ENCODE measurements around the gene MAP3K3. TPM values are rescaled to one million over a fixed set of nuclear protein-coding genes. Genes with fewer than 3 reads are reported as not detected.
A peak's percentile ranks its signal among the peaks of the same experiment; 100 is the strongest.

MAP3K3 gene
- total and polyA plus RNA-seq, 2 donors (not counting 3 experiments of a cell fraction or from before 2014, with no cell fraction given), result 56.6 to 81.0 TPM

GRCh38 chr17:63623786-63624530, 1.7 kb downstream of the MAP3K3 start:
- BruUV-seq (replicated peaks), result TSS peak; percentile 23
- Histone ChIP-seq H3K36me3 (ENCODE audit: control insufficient read depth in 2 of 2, extremely low read depth in 1 of 2, insufficient read depth in 2 of 2, low read length in 2 of 2) (no peaks in the 10 kb centered on the region), H3K79me2 (ENCODE audit: control insufficient read depth, insufficient read depth, low read length) (peaks cover 55% of the 10 kb centered on the region), H3K27me3 (ENCODE audit: control insufficient read depth in 2 of 2, insufficient read depth in 2 of 2, low read length in 2 of 2) (no peaks in the 10 kb centered on the region), H4K20me1 (replicated peaks; ENCODE audit: control insufficient read depth, extremely low read depth, insufficient read depth, low read length) (peaks cover 18% of the 10 kb centered on the region), H3K4me1 (ENCODE audit: control insufficient read depth, extremely low read depth, insufficient read depth, low read length) (peaks cover 29% of the 10 kb centered on the region), H2AFZ (ENCODE audit: low read depth, low read length) (no peak overlapping the region), H3K9ac (replicated peaks; ENCODE audit: extremely low read depth, insufficient read depth, low read length) (peak overlapping the region; percentile 84), H3K4me2 (ENCODE audit: insufficient read depth, low read length) (peak overlapping the region; percentile 100), H3K9me1 (replicated peaks; ENCODE audit: control insufficient read depth, extremely low read depth, insufficient read depth, low read length) (no peaks in the 10 kb centered on the region), H3K27ac (ENCODE audit: insufficient read depth, low read depth, low read length) (peak overlapping the region; percentile 42), H3K9me3 (replicated peaks; ENCODE audit: control insufficient read depth, insufficient read depth, low read length) (no peaks in the 10 kb centered on the region), H3K4me3 (replicated peaks in 1 of 3; ENCODE audit: insufficient read depth in 1 of 3, low read depth in 1 of 3, low read length in 3 of 3) (peak overlapping the region; percentile 78 to 97 (median 80))
- POLR2A ChIA-PET, result interaction anchor here (0.7 to 1.0 kb wide), 3 partner anchors 10 to 54 kb away, joined by 3 to 7 read pairs (median 4); no protein-coding TSS in a partner anchor
- intact Hi-C loops (cut with micrococcal nuclease), result loop anchor here (1.0 to 5.0 kb wide), 4 partner anchors 52 to 151 kb away; partner anchors contain the start of genes DDX42 and STRADA
- CTCF ChIA-PET, result interaction anchor here (0.8 to 5.0 kb wide), 8 partner anchors 9 to 199 kb away, joined by 3 to 32 read pairs (median 6); no protein-coding TSS in a partner anchor
- DNase-seq (ENCODE audit: low read depth, low spot score) (peak; percentile 37), FAIRE-seq (no peak)
- TF ChIP-seq EZH2 (IDR thresholded peaks at IDR 0.05; ENCODE audit: borderline replicate concordance, low read depth, low read length, severe bottlenecking) (no peak), POLR2AphosphoS5 (IDR thresholded peaks at IDR 0.05; ENCODE audit: insufficient read depth, low read depth, low read length) (no peak)
- dilution Hi-C loops (cut with MboI; ENCODE audit: extremely low pct_ligation_motif_present, low sequenced_read_pairs), result no loop called here

GRCh38 chr17:63624531-63624880, 2.3 kb downstream of the MAP3K3 start:
- Histone ChIP-seq H3K27me3 (ENCODE audit: control insufficient read depth in 2 of 2, insufficient read depth in 2 of 2, low read length in 2 of 2) (no peaks in the 10 kb centered on the region), H3K36me3 (ENCODE audit: control insufficient read depth in 2 of 2, extremely low read depth in 1 of 2, insufficient read depth in 2 of 2, low read length in 2 of 2) (peaks cover 0 to 2% of the 10 kb centered on the region in 2 experiments), H3K4me3 (replicated peaks in 1 of 3; ENCODE audit: insufficient read depth in 1 of 3, low read depth in 1 of 3, low read length in 3 of 3) (no peak overlapping the region), H3K4me1 (ENCODE audit: control insufficient read depth, extremely low read depth, insufficient read depth, low read length) (peaks cover 33% of the 10 kb centered on the region), H3K9me1 (replicated peaks; ENCODE audit: control insufficient read depth, extremely low read depth, insufficient read depth, low read length) (no peaks in the 10 kb centered on the region), H3K4me2 (ENCODE audit: insufficient read depth, low read length) (peak overlapping the region; percentile 100), H4K20me1 (replicated peaks; ENCODE audit: control insufficient read depth, extremely low read depth, insufficient read depth, low read length) (peaks cover 18% of the 10 kb centered on the region), H3K9ac (replicated peaks; ENCODE audit: extremely low read depth, insufficient read depth, low read length) (no peak overlapping the region), H3K9me3 (replicated peaks; ENCODE audit: control insufficient read depth, insufficient read depth, low read length) (no peaks in the 10 kb centered on the region), H3K79me2 (ENCODE audit: control insufficient read depth, insufficient read depth, low read length) (peaks cover 61% of the 10 kb centered on the region), H3K27ac (ENCODE audit: insufficient read depth, low read depth, low read length) (no peak overlapping the region), H2AFZ (ENCODE audit: low read depth, low read length) (no peak overlapping the region)
- no peak for DNase-seq (ENCODE audit: low read depth, low spot score)
- dilution Hi-C loops (cut with MboI; ENCODE audit: extremely low pct_ligation_motif_present, low sequenced_read_pairs), result no loop called here
- POLR2A ChIA-PET, result interaction anchor here (0.6 kb wide), 1 partner anchor 48 kb away, joined by 3 read pairs; no protein-coding TSS in a partner anchor
- TF ChIP-seq MAX (IDR thresholded peaks at IDR 0.05; ENCODE audit: insufficient read depth, insufficient read length) (no peak), POLR2A (IDR thresholded peaks at IDR 0.05; ENCODE audit: low read depth, low read length) (no peak), JUN (IDR thresholded peaks at IDR 0.05; ENCODE audit: borderline replicate concordance, insufficient read depth, insufficient read length, low read depth) (no peak), EZH2 (IDR thresholded peaks at IDR 0.05; ENCODE audit: borderline replicate concordance, low read depth, low read length, severe bottlenecking) (no peak), CTCF (IDR thresholded peaks at IDR 0.05; ENCODE audit: extremely low read depth in 1 of 2, insufficient read depth in 1 of 2, low read depth in 1 of 2, low read length in 2 of 2) (no peak), GATA2 (IDR thresholded peaks at IDR 0.05; ENCODE audit: insufficient read depth, insufficient read length, low read depth, low read length) (no peak), POLR2AphosphoS5 (IDR thresholded peaks at IDR 0.05; ENCODE audit: insufficient read depth, low read depth, low read length) (no peak), FOS (IDR thresholded peaks at IDR 0.05; ENCODE audit: borderline replicate concordance, insufficient read depth, low read length) (no peak), MYC (IDR thresholded peaks at IDR 0.05; ENCODE audit: low read depth, low read length) (no peak)
- no TSS peak for BruUV-seq (replicated peaks)
- CTCF ChIA-PET, result interaction anchor here (0.8 to 2.2 kb wide), 4 partner anchors 9 to 199 kb away, joined by 3 to 7 read pairs (median 5); no protein-coding TSS in a partner anchor
- intact Hi-C loops (cut with micrococcal nuclease), result loop anchor here (5.0 kb wide), 1 partner anchor 118 kb away; the partner anchor contains the start of gene STRADA
- FAIRE-seq, result no peak
